ENCODE data around the gene MSANTD1.

GRCh38 chr4:3287972-3288570 is 39.1 kb downstream of the MSANTD1 start:
- TF ChIP-seq TAF7 (optimal IDR thresholded peaks at IDR 0.05; ENCODE audit: borderline replicate concordance, low read depth, low read length) (no peak), CHD7 (IDR thresholded peaks at IDR 0.05; ENCODE audit: insufficient replicate concordance, low read length) (no peak), SP2 (IDR thresholded peaks at IDR 0.05; ENCODE audit: low read length) (no peak), ATF2 (IDR thresholded peaks at IDR 0.05; ENCODE audit: low read length) (no peak), CTCF (IDR thresholded peaks at IDR 0.05; ENCODE audit: control extremely low read depth in 1 of 3, insufficient read depth in 1 of 3, low read depth in 1 of 3, low read length in 3 of 3) (no peak), RAD21 (IDR thresholded peaks at IDR 0.05 in 1 of 2, conservative IDR thresholded peaks at IDR 0.05 in 1 of 2; ENCODE audit: low read depth in 2 of 2, low read length in 2 of 2) (no peak), TBP (IDR thresholded peaks at IDR 0.05; ENCODE audit: low read depth, low read length) (no peak), MAFK (IDR thresholded peaks at IDR 0.05; ENCODE audit: low read depth, low read length) (no peak), POLR2A (IDR thresholded peaks at IDR 0.05; ENCODE audit: control extremely low read depth in 1 of 2, low read depth in 2 of 2, low read length in 2 of 2) (no peak)

Data from H1 (cell line).